ENCODE results near the gene TLR5. TPM values are rescaled to one million over a fixed set of nuclear protein-coding genes. Genes with fewer than 3 reads are reported as not detected.
A peak's percentile ranks its signal among the peaks of the same experiment; 100 is the strongest.

TLR5 gene
- total and polyA plus RNA-seq, 2 donors from 2014 or later, result 3.7 to 31.3 TPM

GRCh38 chr1:223179280-223179679, 36.2 kb upstream of the TLR5 start:
- Histone ChIP-seq H3K36me3 (ENCODE audit: control insufficient read depth in 2 of 3, insufficient read depth in 3 of 3, low read length in 3 of 3) (no peaks in the 10 kb centered on the region), H3K27ac (ENCODE audit: low read depth in 2 of 2, low read length in 2 of 2) (no peak overlapping the region), H3K9me3 (ENCODE audit: control insufficient read depth in 2 of 3, insufficient read depth in 1 of 3, low read length in 3 of 3) (no peaks in the 10 kb centered on the region), H3K4me3 (ENCODE audit: low read length in 3 of 3) (no peak overlapping the region), H3K9ac (ENCODE audit: low read length in 3 of 3) (no peak overlapping the region), H3K27me3 (ENCODE audit: control insufficient read depth, insufficient read depth, low read length) (no peaks in the 10 kb centered on the region), H3K4me1 (ENCODE audit: control insufficient read depth in 2 of 3, insufficient read depth in 2 of 3, low read depth in 1 of 3, low read length in 3 of 3) (peaks cover 0 to 2% (median 0%) of the 10 kb centered on the region in 3 donors)
- intact Hi-C loops (cut with DNase I), result no loop called here
- DNase-seq (no peak), FAIRE-seq (no peak)
- TF ChIP-seq CTCF (IDR thresholded peaks at IDR 0.05; ENCODE audit: borderline replicate concordance, extremely low read depth, insufficient read depth), result no peak

- H3K9ac ChIP-seq (ENCODE audit: low read length in 3 of 3), result no peak overlapping the region
- no peaks in the 10 kb centered on the region for H3K27me3 ChIP-seq (ENCODE audit: control insufficient read depth, insufficient read depth, low read length)
- peaks cover 0 to 2% (median 0%) of the 10 kb centered on the region in 3 donors for H3K4me1 ChIP-seq (ENCODE audit: control insufficient read depth in 2 of 3, insufficient read depth in 2 of 3, low read depth in 1 of 3, low read length in 3 of 3)
- no peak overlapping the region for H3K27ac ChIP-seq (ENCODE audit: low read depth in 2 of 2, low read length in 2 of 2)
- peak in 3 of 5 donors; percentile 30 to 61 (median 33) for DNase-seq
- H3K36me3 ChIP-seq (ENCODE audit: control insufficient read depth in 2 of 3, insufficient read depth in 3 of 3, low read length in 3 of 3), result no peaks in the 10 kb centered on the region
- TF ChIP-seq CTCF (IDR thresholded peaks at IDR 0.05; ENCODE audit: borderline replicate concordance, extremely low read depth, insufficient read depth), result no peak
- intact Hi-C loops (cut with DNase I), result no loop called here
- H3K4me3 ChIP-seq (ENCODE audit: low read length in 3 of 3), result no peak overlapping the region
- H3K9me3 ChIP-seq (ENCODE audit: control insufficient read depth in 2 of 3, insufficient read depth in 1 of 3, low read length in 3 of 3), result no peaks in the 10 kb centered on the region
- no peak for FAIRE-seq
These were observed 34.6 kb upstream of the TLR5 start for GRCh38 chr1:223177681-223178080.

DNA sequence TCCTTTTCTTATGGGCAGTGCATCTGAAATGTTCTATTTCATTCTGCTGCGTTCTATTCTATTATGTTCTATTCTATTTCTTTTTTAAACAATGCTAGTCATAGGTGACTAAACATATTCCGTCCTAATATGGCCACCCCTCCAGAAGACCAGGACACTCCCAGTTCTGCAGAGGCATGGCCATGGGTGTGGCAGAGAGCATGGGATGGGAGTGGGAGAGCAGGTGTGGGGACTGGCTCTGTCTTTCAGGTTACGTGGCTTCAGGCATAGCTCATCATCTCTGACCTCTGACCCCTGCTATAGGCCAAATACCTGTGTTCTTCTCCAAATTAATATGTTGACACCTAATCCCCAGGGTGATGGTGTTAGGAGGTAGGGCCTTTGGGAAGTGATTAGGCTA, 33.4 kb upstream of the TLR5 start:
- Histone ChIP-seq H3K4me1 (ENCODE audit: control insufficient read depth in 2 of 3, insufficient read depth in 2 of 3, low read depth in 1 of 3, low read length in 3 of 3) (peaks cover 0 to 2% (median 0%) of the 10 kb centered on the region in 3 donors), H3K27me3 (ENCODE audit: control insufficient read depth, insufficient read depth, low read length) (no peaks in the 10 kb centered on the region), H3K27ac (ENCODE audit: low read depth in 2 of 2, low read length in 2 of 2) (no peak overlapping the region), H3K36me3 (ENCODE audit: control insufficient read depth in 2 of 3, insufficient read depth in 3 of 3, low read length in 3 of 3) (no peaks in the 10 kb centered on the region), H3K9me3 (ENCODE audit: control insufficient read depth in 2 of 3, insufficient read depth in 1 of 3, low read length in 3 of 3) (no peaks in the 10 kb centered on the region), H3K4me3 (ENCODE audit: low read length in 3 of 3) (no peak overlapping the region), H3K9ac (ENCODE audit: low read length in 3 of 3) (no peak overlapping the region)
- no peak for DNase-seq
- no peak for FAIRE-seq
- TF ChIP-seq CTCF (IDR thresholded peaks at IDR 0.05; ENCODE audit: borderline replicate concordance, extremely low read depth, insufficient read depth), result no peak
- intact Hi-C loops (cut with DNase I), result no loop called here

- H3K9me3 ChIP-seq (ENCODE audit: control insufficient read depth in 2 of 3, insufficient read depth in 1 of 3, low read length in 3 of 3), result no peaks in the 10 kb centered on the region
- TF ChIP-seq CTCF (IDR thresholded peaks at IDR 0.05; ENCODE audit: borderline replicate concordance, extremely low read depth, insufficient read depth), result no peak
- DNase-seq (peak in 1 of 5 donors; percentile 11), FAIRE-seq (no peak)
- no peak overlapping the region for H3K27ac ChIP-seq (ENCODE audit: low read depth in 2 of 2, low read length in 2 of 2)
- no peaks in the 10 kb centered on the region for H3K4me1 ChIP-seq (ENCODE audit: control insufficient read depth in 2 of 3, insufficient read depth in 2 of 3, low read depth in 1 of 3, low read length in 3 of 3)
- H3K27me3 ChIP-seq (ENCODE audit: control insufficient read depth, insufficient read depth, low read length), result no peaks in the 10 kb centered on the region
- no peak overlapping the region for H3K9ac ChIP-seq (ENCODE audit: low read length in 3 of 3)
- no peaks in the 10 kb centered on the region for H3K36me3 ChIP-seq (ENCODE audit: control insufficient read depth in 2 of 3, insufficient read depth in 3 of 3, low read length in 3 of 3)
- H3K4me3 ChIP-seq (ENCODE audit: low read length in 3 of 3), result no peak overlapping the region
- intact Hi-C loops (cut with DNase I), result no loop called here
These were observed 32.6 kb upstream of the TLR5 start for GRCh38 chr1:223175633-223176032.

Data from kidney (tissue), 14 donors.